ENCODE results near the gene NLRP1. TPM values are rescaled to one million over a fixed set of nuclear protein-coding genes. Genes with fewer than 3 reads are reported as not detected.
A peak's percentile ranks its signal among the peaks of the same experiment; 100 is the strongest.

NLRP1 gene
- total and polyA plus RNA-seq, 7 donors, result 2.7 to 5.7 (median 3.4) TPM

DNA sequence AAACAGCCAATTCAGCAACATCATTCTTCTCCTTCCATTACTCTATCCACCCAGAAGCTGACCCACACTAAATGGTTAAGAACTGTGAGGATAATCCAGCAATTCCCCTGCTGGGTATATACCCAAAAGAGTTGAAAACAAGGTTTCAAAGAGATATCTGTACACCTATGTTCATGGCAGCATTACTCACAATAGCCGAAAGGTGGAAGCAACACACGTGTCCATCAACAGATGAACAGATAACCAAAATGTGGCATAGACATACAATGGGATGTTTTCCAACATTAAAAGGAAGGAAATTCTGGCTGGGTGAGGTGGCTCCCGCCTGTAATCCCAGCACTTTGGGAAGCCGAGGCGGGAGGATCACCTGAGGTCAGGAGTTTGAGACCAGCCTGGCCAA, 78.0 kb downstream of the NLRP1 start:
- Histone ChIP-seq H3K27me3 (ENCODE audit: insufficient read depth in 3 of 3, low read length in 2 of 3) (no peaks in the 10 kb centered on the region), H3K9me3 (no peaks in the 10 kb centered on the region), H3K4me1 (peaks cover 1% of the 10 kb centered on the region), H3K27ac (no peak overlapping the region), H3K36me3 (ENCODE audit: insufficient read depth in 1 of 2, low read depth in 1 of 2) (no peaks in the 10 kb centered on the region), H3K4me3 (no peak overlapping the region)
- no peak for DNase-seq
- intact Hi-C loops (cut with DNase I), result no loop called here
- no peak for ATAC-seq
- TF ChIP-seq, protein P1, sequence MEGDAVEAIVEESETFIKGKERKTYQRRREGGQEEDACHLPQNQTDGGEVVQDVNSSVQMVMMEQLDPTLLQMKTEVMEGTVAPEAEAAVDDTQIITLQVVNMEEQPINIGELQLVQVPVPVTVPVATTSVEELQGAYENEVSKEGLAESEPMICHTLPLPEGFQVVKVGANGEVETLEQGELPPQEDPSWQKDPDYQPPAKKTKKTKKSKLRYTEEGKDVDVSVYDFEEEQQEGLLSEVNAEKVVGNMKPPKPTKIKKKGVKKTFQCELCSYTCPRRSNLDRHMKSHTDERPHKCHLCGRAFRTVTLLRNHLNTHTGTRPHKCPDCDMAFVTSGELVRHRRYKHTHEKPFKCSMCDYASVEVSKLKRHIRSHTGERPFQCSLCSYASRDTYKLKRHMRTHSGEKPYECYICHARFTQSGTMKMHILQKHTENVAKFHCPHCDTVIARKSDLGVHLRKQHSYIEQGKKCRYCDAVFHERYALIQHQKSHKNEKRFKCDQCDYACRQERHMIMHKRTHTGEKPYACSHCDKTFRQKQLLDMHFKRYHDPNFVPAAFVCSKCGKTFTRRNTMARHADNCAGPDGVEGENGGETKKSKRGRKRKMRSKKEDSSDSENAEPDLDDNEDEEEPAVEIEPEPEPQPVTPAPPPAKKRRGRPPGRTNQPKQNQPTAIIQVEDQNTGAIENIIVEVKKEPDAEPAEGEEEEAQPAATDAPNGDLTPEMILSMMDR (IDR thresholded peaks at IDR 0.05), result no peak
- 86 to 91% (median 90%) methylated on average over 5 of the region's 5 CpGs for WGBS, 3 donors

DNA sequence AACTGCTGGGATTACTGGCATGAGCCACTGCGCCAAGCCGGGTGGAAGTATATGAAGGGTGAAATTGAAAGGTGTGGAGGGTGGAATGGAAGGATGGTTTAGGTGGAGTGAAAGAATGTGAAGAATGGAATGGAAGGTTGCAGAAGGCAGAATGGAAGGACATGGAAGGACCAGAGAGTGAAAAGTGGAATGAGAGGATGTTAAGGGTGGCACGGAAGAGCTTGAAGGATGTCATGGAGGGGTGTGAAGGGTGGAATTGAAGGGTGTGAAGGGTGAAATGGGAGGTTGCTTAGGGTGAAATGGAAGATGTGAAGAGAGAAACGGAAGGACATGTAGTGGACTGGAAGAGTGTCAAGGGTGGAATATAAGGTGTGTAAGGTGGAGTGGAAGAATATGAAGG, 81.8 kb downstream of the NLRP1 start:
- H3K27ac ChIP-seq, result no peak overlapping the region
- 97 to 98% (median 97%) methylated on average over 4 of the region's 4 CpGs for WGBS, 3 donors
- TF ChIP-seq, protein P1 (IDR thresholded peaks at IDR 0.05), result no peak
- H3K4me1 ChIP-seq, result peaks cover 10% of the 10 kb centered on the region
- DNase-seq, result no peak
- no peak overlapping the region for H3K4me3 ChIP-seq
- no peak for ATAC-seq
- intact Hi-C loops (cut with DNase I), result no loop called here
- no peaks in the 10 kb centered on the region for H3K36me3 ChIP-seq (ENCODE audit: insufficient read depth in 1 of 2, low read depth in 1 of 2)
- H3K27me3 ChIP-seq (ENCODE audit: insufficient read depth in 3 of 3, low read length in 2 of 3), result peaks cover 0 to 28% (median 5%) of the 10 kb centered on the region in 3 donors
- H3K9me3 ChIP-seq, result no peaks in the 10 kb centered on the region

DNA sequence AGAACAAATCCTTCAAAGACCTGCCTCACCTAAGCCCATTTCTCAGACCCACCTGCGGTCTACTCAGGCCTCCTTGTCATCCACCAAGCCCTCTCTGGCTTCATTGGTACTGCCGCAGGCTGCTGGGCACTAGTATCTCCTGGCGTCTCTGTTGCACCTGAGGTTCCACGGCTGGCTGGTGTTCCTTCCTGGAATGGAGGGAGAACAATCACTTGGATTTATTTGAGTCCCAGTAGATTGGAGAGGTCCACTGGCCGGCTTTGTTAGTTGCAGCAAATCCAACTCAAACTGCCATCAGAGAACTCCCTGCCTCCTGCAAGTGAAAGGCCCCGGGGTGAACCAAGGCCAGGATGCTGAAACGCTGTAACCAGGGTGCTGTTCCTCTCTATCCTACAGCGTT, 82.6 kb downstream of the NLRP1 start:
- DNase-seq (no peak), ATAC-seq (no peak)
- 77 to 83% (median 82%) methylated on average over 8 of the region's 8 CpGs for WGBS, 3 donors
- intact Hi-C loops (cut with DNase I), result no loop called here
- Histone ChIP-seq H3K9me3 (no peaks in the 10 kb centered on the region), H3K4me1 (peaks cover 10% of the 10 kb centered on the region), H3K27ac (no peak overlapping the region), H3K36me3 (ENCODE audit: insufficient read depth in 1 of 2, low read depth in 1 of 2) (no peaks in the 10 kb centered on the region), H3K27me3 (ENCODE audit: insufficient read depth in 3 of 3, low read length in 2 of 3) (peaks cover 0 to 28% (median 5%) of the 10 kb centered on the region in 3 donors), H3K4me3 (no peak overlapping the region)
- TF ChIP-seq, protein P1 (IDR thresholded peaks at IDR 0.05), result no peak

- Histone ChIP-seq H3K27me3 (ENCODE audit: insufficient read depth in 3 of 3, low read length in 2 of 3) (peaks cover 0 to 28% (median 5%) of the 10 kb centered on the region in 3 donors), H3K4me3 (peak overlapping the region; percentile 66), H3K27ac (no peak overlapping the region), H3K36me3 (ENCODE audit: insufficient read depth in 1 of 2, low read depth in 1 of 2) (no peaks in the 10 kb centered on the region), H3K4me1 (peaks cover 10% of the 10 kb centered on the region), H3K9me3 (no peaks in the 10 kb centered on the region)
- ATAC-seq (peak; percentile 63 to 84 (median 68)), DNase-seq (peak; percentile 76 to 82)
- intact Hi-C loops (cut with DNase I), result no loop called here
- TF ChIP-seq, protein P1 (IDR thresholded peaks at IDR 0.05), result no peak
- 5 to 13% (median 11%) methylated on average over 39 to 67 of the region's 67 CpGs for WGBS, 3 donors
Measured at GRCh38 chr17:5500589-5501391, 83.5 kb downstream of the NLRP1 start.

Measured in psoas muscle (tissue), 8 donors.